ENCODE results near the gene PAPOLA. TPM values are rescaled to one million over a fixed set of nuclear protein-coding genes. Genes with fewer than 3 reads are reported as not detected.
"Not testable (repeated sequence)": the region's sequence is repeated elsewhere in the genome, so short reads cannot be mapped to it uniquely, and the experiment has no call there.

The PAPOLA gene
- total and polyA plus RNA-seq, 7 experiments from 2014 or later: 58.2 to 256 (median 170) TPM

- intact Hi-C loops (cut with micrococcal nuclease): loop anchor here (5.0 to 10.0 kb wide), 3 partner anchors 296 to 1346 kb away; partner anchors contain the start of genes DICER1 (in 1 of the 2) and VRK1 (in 1 of the 2)
- Mint-ChIP-seq H3K27me3 (peaks cover 0 to 16% (median 4%) of the 10 kb centered on the region in 5 donors), H3K27ac (peak overlapping the region; percentile 83 to 100 (median 97)), H3K36me3 (peaks cover 0 to 8% (median 6%) of the 10 kb centered on the region in 5 donors), H3K9me3 (peaks cover 0 to 2% (median 0%) of the 10 kb centered on the region in 11 donors), H3K4me3 (peak overlapping the region; percentile 92 to 100 (median 98)), H3K4me1 (peaks cover 31 to 40% (median 36%) of the 10 kb centered on the region in 7 donors)
- POLR2A ChIA-PET: interaction anchor here (0.5 kb wide), 1 partner anchor 458 kb away, joined by 3 read pairs; no protein-coding TSS in a partner anchor
- DNase-seq (peak in 4 of 9 donors; percentile 10 to 17 (median 12)), ATAC-seq (no peak)
- CTCF ChIA-PET: no interaction called here
- H3K9me3 ChIP-seq (ENCODE audit: control insufficient read depth in 2 of 3, low read length in 3 of 3): no peaks in the 10 kb centered on the region
- H3K4me3 ChIP-seq (ENCODE audit: low read length): peak overlapping the region; percentile 87
- no peaks in the 10 kb centered on the region for H3K27me3 ChIP-seq (ENCODE audit: control insufficient read depth in 2 of 2, insufficient read depth in 2 of 2, low read length in 2 of 2)
- H3K36me3 ChIP-seq (ENCODE audit: control insufficient read depth in 2 of 3, insufficient read depth in 3 of 3, low read length in 3 of 3): peaks cover 0 to 6% (median 0%) of the 10 kb centered on the region in 3 experiments
- peak overlapping the region; percentile 96 for H3K27ac ChIP-seq (ENCODE audit: low read depth, low read length)
- H3K4me1 ChIP-seq (ENCODE audit: control insufficient read depth in 2 of 2, insufficient read depth in 2 of 2, low read length in 2 of 2): peaks cover 31 to 40% of the 10 kb centered on the region in 2 donors
Observed at GRCh38 chr14:96501217-96501739, 904 bp upstream of the PAPOLA start.

GRCh38 chr14:96502621-96503305 lies 581 bp downstream of the PAPOLA start:
- Mint-ChIP-seq H3K4me1 (peaks cover 35 to 51% (median 42%) of the 10 kb centered on the region in 7 donors), H3K36me3 (peaks cover 0 to 8% (median 6%) of the 10 kb centered on the region in 5 donors), H3K27ac (peak overlapping the region; percentile 93 to 100 (median 98)), H3K4me3 (peak overlapping the region; percentile 92 to 100 (median 98)), H3K9me3 (peaks cover 0 to 2% (median 0%) of the 10 kb centered on the region in 11 donors), H3K27me3 (peaks cover 0 to 11% (median 4%) of the 10 kb centered on the region in 5 donors)
- Histone ChIP-seq H3K9me3 (ENCODE audit: control insufficient read depth in 2 of 3, low read length in 3 of 3) (no peaks in the 10 kb centered on the region), H3K4me3 (ENCODE audit: low read length) (peak overlapping the region; percentile 87), H3K27me3 (ENCODE audit: control insufficient read depth in 2 of 2, insufficient read depth in 2 of 2, low read length in 2 of 2) (no peaks in the 10 kb centered on the region), H3K4me1 (ENCODE audit: control insufficient read depth in 2 of 2, insufficient read depth in 2 of 2, low read length in 2 of 2) (peaks cover 38 to 40% of the 10 kb centered on the region in 2 donors), H3K27ac (ENCODE audit: low read depth, low read length) (peak overlapping the region; percentile 96), H3K36me3 (ENCODE audit: control insufficient read depth in 2 of 3, insufficient read depth in 3 of 3, low read length in 3 of 3) (peaks cover 0 to 6% (median 0%) of the 10 kb centered on the region in 3 experiments)
- intact Hi-C loops (cut with micrococcal nuclease): loop anchor here (1.0 to 10.0 kb wide), 10 partner anchors 14 to 1348 kb away; partner anchors contain the start of genes ATG2B (in 2 of the 2), GSKIP (in 2 of the 2), VRK1 (in 2 of the 2) and C14orf132 (in 1 of the 2)
- CTCF ChIA-PET: interaction anchor here (0.6 kb wide), 1 partner anchor 19 kb away, joined by 3 read pairs; no protein-coding TSS in a partner anchor
- ATAC-seq (peak; percentile 39), DNase-seq (peak in 5 of 9 donors; percentile 7 to 61 (median 26))
- POLR2A ChIA-PET: interaction anchor here (0.6 to 0.7 kb wide), 3 partner anchors 25 to 1673 kb away, joined by 4 to 6 read pairs (median 4); no protein-coding TSS in a partner anchor

- intact Hi-C loops (cut with micrococcal nuclease): loop anchor here (2.0 to 10.0 kb wide), 5 partner anchors 14 to 1348 kb away; partner anchors contain the start of genes DICER1 (in 1 of the 2) and VRK1 (in 1 of the 2)
- Histone ChIP-seq H3K36me3 (ENCODE audit: control insufficient read depth in 2 of 3, insufficient read depth in 3 of 3, low read length in 3 of 3) (peaks cover 0 to 6% (median 0%) of the 10 kb centered on the region in 3 experiments), H3K27me3 (ENCODE audit: control insufficient read depth in 2 of 2, insufficient read depth in 2 of 2, low read length in 2 of 2) (no peaks in the 10 kb centered on the region), H3K4me1 (ENCODE audit: control insufficient read depth in 2 of 2, insufficient read depth in 2 of 2, low read length in 2 of 2) (peaks cover 41 to 44% of the 10 kb centered on the region in 2 donors), H3K4me3 (ENCODE audit: low read length) (peak overlapping the region; percentile 87), H3K27ac (ENCODE audit: low read depth, low read length) (peak overlapping the region; percentile 96), H3K9me3 (ENCODE audit: control insufficient read depth in 2 of 3, low read length in 3 of 3) (no peaks in the 10 kb centered on the region)
- ChIA-PET POLR2A (interaction anchor here (0.6 to 0.7 kb wide), 3 partner anchors 24 to 1673 kb away, joined by 4 to 6 read pairs (median 4); no protein-coding TSS in a partner anchor), CTCF (interaction anchor here (0.6 kb wide), 1 partner anchor 20 kb away, joined by 3 read pairs; no protein-coding TSS in a partner anchor)
- peaks cover 0 to 7% (median 4%) of the 10 kb centered on the region in 5 donors for H3K27me3 Mint-ChIP-seq
- ATAC-seq: no peak
- H3K4me1 Mint-ChIP-seq: peaks cover 38 to 56% (median 47%) of the 10 kb centered on the region in 7 donors
- H3K4me3 Mint-ChIP-seq: peak overlapping the region; percentile 92 to 100 (median 98)
- peaks cover 0 to 8% (median 6%) of the 10 kb centered on the region in 5 donors for H3K36me3 Mint-ChIP-seq
- peaks cover 0 to 2% (median 0%) of the 10 kb centered on the region in 11 donors for H3K9me3 Mint-ChIP-seq
- H3K27ac Mint-ChIP-seq: peak overlapping the region; percentile 93 to 100 (median 98)
- peak in 1 of 9 donors; percentile 18 for DNase-seq
Observed at GRCh38 chr14:96503306-96503679, 1.1 kb downstream of the PAPOLA start.

- H3K4me1 ChIP-seq (ENCODE audit: control insufficient read depth in 2 of 2, insufficient read depth in 2 of 2, low read length in 2 of 2): peaks cover 41 to 51% of the 10 kb centered on the region in 2 donors
- H3K27me3 Mint-ChIP-seq; H3K9me3 ChIP-seq (ENCODE audit: control insufficient read depth in 2 of 3, low read length in 3 of 3); POLR2A ChIA-PET; CTCF ChIA-PET; H3K36me3 ChIP-seq (ENCODE audit: control insufficient read depth in 2 of 3, insufficient read depth in 3 of 3, low read length in 3 of 3); H3K9me3 Mint-ChIP-seq; H3K27ac ChIP-seq (ENCODE audit: low read depth, low read length); ATAC-seq; DNase-seq; H3K27me3 ChIP-seq (ENCODE audit: control insufficient read depth in 2 of 2, insufficient read depth in 2 of 2, low read length in 2 of 2); H3K36me3 Mint-ChIP-seq: not testable (repeated sequence)
- Mint-ChIP-seq H3K4me3 (peak overlapping the region; percentile 92 to 100 (median 98)), H3K4me1 (peaks cover 46 to 67% (median 57%) of the 10 kb centered on the region in 7 donors), H3K27ac (peak overlapping the region; percentile 55 to 100 (median 96))
- H3K4me3 ChIP-seq (ENCODE audit: low read length): peak overlapping the region; percentile 87
- intact Hi-C loops (cut with micrococcal nuclease): loop anchor here (5.0 to 10.0 kb wide), 3 partner anchors 293 to 1350 kb away; partner anchors contain the start of genes DICER1 (in 1 of the 2) and VRK1 (in 1 of the 2)
Observed at GRCh38 chr14:96504353-96504752, 2.2 kb downstream of the PAPOLA start.

- H3K27me3 ChIP-seq (ENCODE audit: control insufficient read depth in 2 of 2, insufficient read depth in 2 of 2, low read length in 2 of 2): no peaks in the 10 kb centered on the region
- DNase-seq: no peak
- Mint-ChIP-seq H3K27ac (peak overlapping the region in 2 of 9 donors; percentile 30 to 69), H3K27me3 (no peaks in the 10 kb centered on the region), H3K4me3 (peak overlapping the region in 8 of 10 donors; percentile 12 to 65 (median 49)), H3K4me1 (peaks cover 58 to 94% (median 85%) of the 10 kb centered on the region in 7 donors), H3K36me3 (peaks cover 0 to 8% (median 6%) of the 10 kb centered on the region in 5 donors), H3K9me3 (no peaks in the 10 kb centered on the region)
- POLR2A ChIA-PET: interaction anchor here (1.3 kb wide), 1 partner anchor 10 kb away, joined by 3 read pairs; no protein-coding TSS in a partner anchor
- H3K36me3 ChIP-seq (ENCODE audit: control insufficient read depth in 2 of 3, insufficient read depth in 3 of 3, low read length in 3 of 3): peaks cover 0 to 2% (median 0%) of the 10 kb centered on the region in 3 experiments
- no peak overlapping the region for H3K4me3 ChIP-seq (ENCODE audit: low read length)
- no peak overlapping the region for H3K27ac ChIP-seq (ENCODE audit: low read depth, low read length)
- H3K4me1 ChIP-seq (ENCODE audit: control insufficient read depth in 2 of 2, insufficient read depth in 2 of 2, low read length in 2 of 2): peaks cover 56 to 61% of the 10 kb centered on the region in 2 donors
- CTCF ChIA-PET: no interaction called here
- intact Hi-C loops (cut with micrococcal nuclease): loop anchor here in 1 of 2 donors (10.0 kb wide), 1 partner anchor 1353 kb away; the partner anchor contains the start of gene DICER1
- ATAC-seq: no peak
- no peaks in the 10 kb centered on the region for H3K9me3 ChIP-seq (ENCODE audit: control insufficient read depth in 2 of 3, low read length in 3 of 3)
Observed at GRCh38 chr14:96507723-96508122, 5.5 kb downstream of the PAPOLA start.

- no peak overlapping the region for H3K27ac ChIP-seq (ENCODE audit: low read depth, low read length)
- no peaks in the 10 kb centered on the region for H3K9me3 ChIP-seq (ENCODE audit: control insufficient read depth in 2 of 3, low read length in 3 of 3)
- no peak for ATAC-seq
- intact Hi-C loops (cut with micrococcal nuclease): loop anchor here in 1 of 2 donors (10.0 kb wide), 1 partner anchor 1354 kb away; the partner anchor contains the start of gene DICER1
- no peaks in the 10 kb centered on the region for H3K36me3 ChIP-seq (ENCODE audit: control insufficient read depth in 2 of 3, insufficient read depth in 3 of 3, low read length in 3 of 3)
- Mint-ChIP-seq H3K4me3 (peak overlapping the region in 8 of 10 donors; percentile 25 to 65 (median 47)), H3K27ac (peak overlapping the region in 1 of 9 donors; percentile 30), H3K27me3 (no peaks in the 10 kb centered on the region), H3K36me3 (peaks cover 0 to 7% (median 0%) of the 10 kb centered on the region in 5 donors), H3K9me3 (no peaks in the 10 kb centered on the region), H3K4me1 (peaks cover 53 to 96% (median 89%) of the 10 kb centered on the region in 7 donors)
- CTCF ChIA-PET: interaction anchor here (1.0 kb wide), 1 partner anchor 17 kb away, joined by 4 read pairs; no protein-coding TSS in a partner anchor
- POLR2A ChIA-PET: no interaction called here
- no peaks in the 10 kb centered on the region for H3K27me3 ChIP-seq (ENCODE audit: control insufficient read depth in 2 of 2, insufficient read depth in 2 of 2, low read length in 2 of 2)
- H3K4me1 ChIP-seq (ENCODE audit: control insufficient read depth in 2 of 2, insufficient read depth in 2 of 2, low read length in 2 of 2): peaks cover 53 to 64% of the 10 kb centered on the region in 2 donors
- no peak overlapping the region for H3K4me3 ChIP-seq (ENCODE audit: low read length)
- no peak for DNase-seq
Observed at GRCh38 chr14:96508900-96509299, 6.7 kb downstream of the PAPOLA start.

Measured in naive thymus-derived CD4-positive, alpha-beta T cell (primary cell).